HG02938 (cell line): ENCODE data around the gene MINAR1.

Source experiments
- ATAC-seq: cut with Tn5 transposase; IDR thresholded peaks from one replicate; pipeline ENCODE4 v1.9.1; 2021; ENCODE audit warnings: mild to moderate bottlenecking, moderate library complexity; ENCODE audit not compliant: unreplicated experiment

The MINAR1 gene

DNA sequence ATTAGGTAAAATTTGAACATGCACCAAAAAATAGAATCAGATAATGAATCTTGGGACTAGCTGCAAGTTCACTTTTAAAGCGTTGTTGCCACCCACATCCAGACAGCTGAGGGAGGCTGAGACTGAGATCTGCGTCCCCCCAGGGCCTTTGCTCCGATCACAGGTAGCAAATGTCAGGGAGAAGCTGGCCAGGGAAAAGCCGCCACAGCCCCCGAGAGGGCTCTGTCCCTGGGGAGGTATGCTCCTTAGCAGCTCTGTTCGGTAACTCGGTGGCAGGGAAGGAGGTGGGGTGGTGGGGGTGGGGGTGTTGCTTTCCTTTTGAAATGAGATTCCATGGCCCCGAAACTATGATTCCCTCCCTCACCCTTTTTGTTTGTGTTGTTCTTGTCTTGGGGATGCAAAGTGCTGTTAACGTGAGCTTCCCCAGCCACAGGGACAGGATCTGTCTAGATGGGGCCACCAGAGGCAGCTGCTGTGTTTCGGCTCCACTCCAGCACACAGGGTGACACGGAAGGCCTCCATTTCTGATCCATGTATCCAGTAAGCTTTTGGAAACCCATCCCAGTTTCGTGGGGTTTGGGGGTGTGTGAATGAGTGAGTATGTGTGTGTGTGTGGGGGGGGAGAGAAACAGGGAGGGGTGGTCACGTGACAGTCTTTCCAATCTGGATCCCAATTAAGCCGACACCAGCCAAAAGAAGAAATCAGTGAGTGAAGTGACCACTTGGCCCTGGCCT lies 1.1 kb upstream of the MINAR1 start:
- no peak for ATAC-seq

DNA sequence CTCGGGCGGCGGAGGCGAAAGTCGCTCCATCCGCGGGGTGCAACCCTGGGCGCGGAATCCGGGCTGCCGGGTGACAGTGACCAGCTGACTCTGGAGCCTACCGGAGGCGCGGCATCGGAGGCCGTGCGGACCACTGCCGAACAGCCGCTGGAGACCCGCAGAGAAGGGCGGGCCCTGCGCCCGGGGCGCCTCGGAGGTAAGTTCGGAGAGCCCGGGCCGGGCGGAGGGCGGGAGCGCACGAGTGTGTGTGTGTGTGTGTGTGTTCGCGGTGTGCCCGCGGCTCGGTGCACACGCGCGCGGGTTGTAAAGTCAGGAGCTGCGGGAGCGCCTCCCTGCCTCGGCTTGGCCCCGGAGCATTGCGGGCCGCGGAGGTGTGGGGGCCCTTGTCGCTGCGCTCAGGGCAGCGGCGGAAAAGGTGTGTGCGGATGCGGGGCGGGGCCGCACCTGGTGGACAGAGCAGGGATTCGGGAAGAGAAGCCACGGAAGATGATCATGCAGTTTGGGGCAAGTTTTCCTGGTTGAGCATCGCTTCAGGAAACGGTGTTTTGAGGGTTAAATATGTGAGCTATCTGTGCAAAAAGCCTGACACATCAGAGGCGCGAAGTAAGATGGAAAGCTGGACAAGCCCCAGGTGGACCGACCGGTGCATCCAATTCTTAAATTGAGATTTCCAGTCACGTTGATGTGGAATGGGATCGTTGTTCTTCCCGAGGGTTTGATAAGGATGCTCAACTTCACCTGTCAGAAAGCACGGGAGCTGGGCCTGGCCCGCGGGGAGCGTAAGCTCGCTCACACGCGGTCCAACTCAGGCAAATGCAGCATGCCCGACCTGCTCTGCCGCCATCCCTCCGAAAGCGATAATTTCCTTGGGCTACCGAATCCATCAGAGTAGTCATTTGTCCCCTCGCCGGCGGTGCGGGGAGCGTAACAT lies 474 bp downstream of the MINAR1 start:
- ATAC-seq: no peak

DNA sequence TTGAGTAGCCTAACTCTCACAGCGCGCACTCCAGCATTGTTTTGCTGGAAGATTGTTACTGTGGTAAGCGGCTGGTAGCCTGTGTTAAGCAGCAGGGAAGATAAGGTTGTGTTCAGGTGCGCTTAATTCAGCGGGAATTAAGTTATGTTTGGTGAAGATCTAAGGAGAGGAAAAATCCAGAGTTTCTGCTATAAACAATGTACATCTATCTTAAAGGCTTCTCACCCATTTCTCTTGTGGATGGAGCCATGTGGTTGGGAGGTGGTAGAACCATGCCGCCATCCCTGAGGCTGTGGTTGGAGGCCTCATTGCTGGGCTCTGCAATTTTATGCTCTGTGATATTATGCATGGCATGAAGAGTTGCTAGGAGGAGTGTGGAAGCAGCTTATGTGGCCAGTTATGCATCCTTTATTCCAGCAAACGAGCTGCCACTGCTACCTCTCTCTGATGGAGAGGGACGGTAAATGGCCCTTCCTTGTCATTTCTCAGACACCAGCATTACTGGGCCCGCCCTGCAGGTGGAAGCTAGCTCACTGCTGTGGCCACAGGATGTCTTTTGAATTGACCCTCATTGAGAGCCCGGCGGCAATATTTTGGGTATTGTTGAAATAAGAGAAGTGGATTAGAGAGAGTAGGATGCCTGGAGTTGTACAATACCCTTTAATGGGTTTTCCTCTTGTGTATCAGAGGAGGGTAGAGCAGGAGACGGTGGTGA lies 1.3 kb downstream of the MINAR1 start:
- no peak for ATAC-seq

DNA sequence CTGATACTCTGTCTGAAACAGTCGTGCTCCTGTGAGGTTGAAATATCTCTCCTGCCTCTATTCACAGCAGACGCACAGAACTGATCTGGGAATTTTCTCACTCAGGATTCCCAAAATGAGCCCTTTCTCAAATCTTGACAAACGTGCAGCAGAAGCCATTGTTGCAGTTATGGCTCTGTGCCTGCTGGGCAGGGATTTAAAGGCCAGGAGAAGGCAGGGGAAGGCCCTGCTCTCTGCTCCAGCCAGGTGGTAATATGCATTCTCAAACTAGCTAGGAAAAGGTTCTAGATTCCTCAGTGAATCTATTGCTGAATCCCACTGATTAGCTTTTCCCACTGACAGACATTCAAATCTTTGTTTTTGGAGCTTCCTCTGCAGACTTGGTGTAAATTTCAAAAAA lies 2.2 kb downstream of the MINAR1 start:
- no peak for ATAC-seq

DNA sequence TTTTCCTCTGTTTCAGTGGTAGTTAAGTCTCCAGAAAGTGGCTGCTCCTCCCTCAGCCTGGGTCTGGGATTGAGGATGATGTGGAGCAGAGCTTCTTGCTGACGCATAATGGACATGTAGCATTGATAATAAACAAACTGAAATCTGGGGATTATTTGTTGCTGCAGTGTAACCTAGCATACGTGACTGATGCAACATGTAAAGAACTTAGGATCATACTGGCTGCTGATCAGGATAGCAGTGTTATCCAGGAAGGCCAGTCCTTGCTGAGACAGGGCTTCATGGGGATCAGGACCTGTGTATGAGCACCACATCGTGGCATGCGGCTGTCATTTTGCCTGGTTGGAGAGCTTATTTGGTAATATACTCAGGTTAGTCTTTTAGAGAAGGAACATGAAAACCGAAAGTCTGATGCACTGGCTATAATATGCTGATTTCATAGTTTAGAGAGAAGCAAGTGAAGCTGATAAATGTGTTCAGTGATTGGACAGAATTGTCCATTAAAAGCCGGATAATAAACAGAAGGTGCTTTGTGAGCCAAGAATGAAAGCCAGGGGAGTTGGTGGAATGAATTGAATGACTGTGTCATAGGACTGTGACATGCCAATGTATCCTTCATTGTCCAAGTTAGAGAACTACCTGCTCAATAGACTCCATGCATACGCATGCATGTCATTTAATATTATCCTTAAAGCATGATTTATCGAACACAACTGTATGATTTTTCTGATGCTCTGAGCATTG lies 4.1 kb downstream of the MINAR1 start:
- ATAC-seq: no peak

DNA sequence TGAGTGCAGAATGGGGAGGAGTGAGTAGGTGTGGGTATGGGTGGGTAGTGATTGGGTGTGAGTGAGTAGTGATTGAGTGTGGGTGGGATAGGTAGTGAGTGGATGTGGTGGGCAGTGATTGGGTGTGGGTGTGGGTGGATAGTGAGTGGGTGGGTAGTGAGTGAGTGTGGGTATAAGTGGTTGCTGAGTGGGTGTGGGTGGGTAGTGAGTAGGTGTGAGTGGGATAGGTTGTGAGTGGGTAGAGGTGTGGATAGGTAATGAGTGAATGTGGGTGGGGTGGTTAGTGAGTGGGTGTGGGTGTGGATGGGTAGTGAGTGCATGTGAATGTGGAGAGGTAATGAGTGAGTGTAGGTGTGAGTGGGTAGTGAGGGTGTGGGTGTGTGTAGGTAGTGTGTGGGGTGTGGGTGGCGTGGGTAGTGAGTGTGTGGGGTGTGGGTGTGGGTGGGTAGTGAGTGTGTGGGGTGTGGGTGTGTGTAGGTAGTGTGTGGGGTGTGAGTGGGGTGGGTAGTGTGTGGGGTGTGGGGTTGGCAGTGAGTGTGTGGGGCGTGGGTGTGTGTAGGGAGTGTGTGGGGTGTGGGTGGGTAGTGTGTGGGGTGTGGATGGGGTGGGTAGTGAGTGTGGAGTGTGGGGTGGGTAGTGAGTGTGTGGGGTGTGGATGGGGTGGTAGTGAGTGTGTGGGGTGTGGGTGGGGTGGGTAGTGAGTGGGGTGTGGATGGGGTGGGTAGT lies 5.3 kb downstream of the MINAR1 start:
- ATAC-seq: no peak

DNA sequence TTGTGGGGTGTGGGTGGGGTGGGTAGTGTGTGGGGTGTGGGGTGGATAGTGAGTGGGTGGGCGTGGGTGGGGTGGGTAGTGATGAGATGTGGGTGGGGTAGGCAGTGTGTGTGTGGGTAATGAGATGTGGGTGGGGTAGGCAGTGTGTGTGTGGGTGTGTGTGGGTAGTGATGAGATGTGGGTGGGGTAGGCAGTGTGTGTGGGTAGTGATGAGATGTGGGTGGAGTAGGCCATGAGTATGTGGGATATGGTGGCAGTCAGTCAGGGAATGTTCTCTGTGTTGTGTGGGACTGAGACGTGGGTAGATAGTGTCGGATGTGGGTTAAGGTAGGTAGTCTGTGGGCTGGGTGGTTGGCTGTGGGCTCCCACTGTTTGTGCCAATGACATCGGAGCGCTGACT lies 7.1 kb downstream of the MINAR1 start:
- no peak for ATAC-seq

DNA sequence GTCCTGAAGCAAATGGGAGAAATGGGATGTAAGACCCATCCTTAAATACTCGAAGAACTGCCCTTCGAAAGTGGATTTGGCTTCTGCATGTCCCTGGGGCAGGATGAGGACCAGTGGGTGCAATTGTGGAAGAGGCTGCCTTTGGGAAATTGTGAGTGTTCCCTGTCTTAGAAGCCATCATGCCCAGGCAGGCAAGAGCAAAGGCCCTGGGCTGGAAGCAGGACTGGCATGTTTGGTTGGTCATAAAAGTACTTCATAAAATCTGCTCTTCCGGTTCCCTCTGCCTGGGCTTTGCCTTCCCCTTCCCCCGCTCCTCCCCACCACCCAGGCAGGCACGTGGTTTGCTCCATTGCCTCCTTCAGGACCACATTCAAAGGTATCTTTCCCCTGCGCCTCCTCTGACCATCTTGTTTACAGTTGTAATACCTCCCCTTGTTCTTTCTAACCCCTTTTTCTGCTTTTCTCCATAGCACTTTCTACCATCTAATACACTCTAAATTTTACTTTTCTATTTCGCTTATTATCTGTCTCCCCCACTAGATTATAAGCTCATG lies 8.3 kb downstream of the MINAR1 start:
- ATAC-seq: no peak

DNA sequence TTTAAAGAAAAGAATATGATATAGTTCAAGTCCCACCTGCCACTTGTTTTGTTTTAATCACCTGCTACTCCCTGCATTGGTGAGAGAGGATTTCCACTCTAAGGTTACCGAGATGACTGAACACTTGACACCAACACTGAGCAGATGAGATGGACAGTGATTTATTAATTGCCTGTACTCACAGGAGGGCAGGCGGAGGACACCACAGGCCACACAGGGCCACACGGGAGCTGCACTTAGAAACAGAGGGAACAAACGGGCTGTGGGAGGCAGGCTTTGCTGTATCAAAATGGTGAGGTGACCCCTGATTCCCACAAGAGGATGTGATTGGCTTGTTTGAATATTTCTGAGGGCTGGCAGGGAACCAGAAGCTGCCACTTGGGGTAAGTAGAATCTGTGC lies 10.8 kb downstream of the MINAR1 start:
- no peak for ATAC-seq

DNA sequence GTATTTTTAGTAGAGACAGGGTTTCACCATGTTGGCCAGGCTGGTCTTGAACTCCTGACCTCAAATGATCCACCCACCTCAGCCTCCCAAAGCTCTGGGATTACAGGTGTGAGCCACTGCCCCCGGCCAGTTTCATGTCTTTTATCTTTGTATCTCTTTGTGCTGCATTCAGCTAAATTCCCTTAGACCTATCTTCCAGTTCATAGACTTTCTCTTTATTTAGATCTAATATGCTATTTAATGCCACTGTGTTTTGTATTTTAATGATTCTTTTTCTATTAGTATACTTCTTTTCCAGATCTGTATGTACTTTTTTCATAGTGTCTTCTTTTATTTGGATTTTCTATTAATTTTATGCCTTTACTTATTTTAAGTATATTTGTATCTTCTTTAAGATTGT lies 14.9 kb downstream of the MINAR1 start:
- no peak for ATAC-seq

DNA sequence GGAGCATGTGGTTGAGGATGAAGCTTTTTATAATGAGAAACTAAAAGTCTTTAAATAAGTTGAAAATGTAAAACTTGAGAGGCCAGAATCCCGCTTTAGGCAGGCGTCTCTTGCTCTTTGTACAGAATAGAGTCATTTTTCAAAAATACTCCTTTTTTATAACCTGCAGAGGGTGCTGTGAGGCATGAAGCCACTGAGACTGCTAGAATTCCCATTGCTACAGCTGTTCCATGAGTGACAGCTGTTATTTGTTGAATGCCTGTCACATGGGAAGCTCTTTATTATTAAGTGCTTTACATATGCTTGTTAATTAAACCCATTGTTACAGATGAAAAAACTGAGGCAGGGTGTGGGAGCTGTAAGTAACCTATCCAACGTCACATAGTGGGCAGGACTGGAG lies 18.5 kb downstream of the MINAR1 start:
- ATAC-seq: no peak

DNA sequence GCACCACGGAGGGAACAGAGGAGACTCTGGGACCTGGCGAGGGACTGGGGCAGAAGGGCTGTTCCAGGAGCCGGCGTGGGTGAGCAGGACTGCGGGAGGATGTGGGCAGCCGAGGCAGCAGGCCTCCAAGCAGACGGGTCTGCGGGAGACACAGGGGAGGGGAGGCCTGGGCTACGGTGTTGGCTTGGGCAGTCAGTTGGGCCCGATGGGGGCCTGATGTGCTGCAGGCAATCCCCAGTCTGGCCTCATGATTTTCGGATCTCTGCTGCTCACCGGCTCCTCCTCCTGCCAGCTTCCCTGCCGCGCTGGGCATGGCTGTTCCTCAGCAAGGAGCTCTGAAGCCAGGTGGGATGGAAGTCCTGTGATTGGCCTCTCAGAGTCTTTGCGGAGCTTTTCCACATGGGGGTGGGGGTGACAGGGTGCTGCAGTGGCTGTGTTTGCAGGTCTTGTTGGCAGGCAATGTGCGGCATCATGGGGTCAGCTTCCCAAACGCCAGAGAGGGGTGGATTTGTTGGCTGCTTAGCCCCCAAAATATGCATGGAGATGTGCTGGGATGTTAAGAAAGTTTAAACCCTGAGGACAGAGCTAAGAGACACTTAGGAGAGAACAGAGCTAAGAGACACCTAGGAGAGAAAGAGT lies 19.3 kb downstream of the MINAR1 start:
- no peak for ATAC-seq

DNA sequence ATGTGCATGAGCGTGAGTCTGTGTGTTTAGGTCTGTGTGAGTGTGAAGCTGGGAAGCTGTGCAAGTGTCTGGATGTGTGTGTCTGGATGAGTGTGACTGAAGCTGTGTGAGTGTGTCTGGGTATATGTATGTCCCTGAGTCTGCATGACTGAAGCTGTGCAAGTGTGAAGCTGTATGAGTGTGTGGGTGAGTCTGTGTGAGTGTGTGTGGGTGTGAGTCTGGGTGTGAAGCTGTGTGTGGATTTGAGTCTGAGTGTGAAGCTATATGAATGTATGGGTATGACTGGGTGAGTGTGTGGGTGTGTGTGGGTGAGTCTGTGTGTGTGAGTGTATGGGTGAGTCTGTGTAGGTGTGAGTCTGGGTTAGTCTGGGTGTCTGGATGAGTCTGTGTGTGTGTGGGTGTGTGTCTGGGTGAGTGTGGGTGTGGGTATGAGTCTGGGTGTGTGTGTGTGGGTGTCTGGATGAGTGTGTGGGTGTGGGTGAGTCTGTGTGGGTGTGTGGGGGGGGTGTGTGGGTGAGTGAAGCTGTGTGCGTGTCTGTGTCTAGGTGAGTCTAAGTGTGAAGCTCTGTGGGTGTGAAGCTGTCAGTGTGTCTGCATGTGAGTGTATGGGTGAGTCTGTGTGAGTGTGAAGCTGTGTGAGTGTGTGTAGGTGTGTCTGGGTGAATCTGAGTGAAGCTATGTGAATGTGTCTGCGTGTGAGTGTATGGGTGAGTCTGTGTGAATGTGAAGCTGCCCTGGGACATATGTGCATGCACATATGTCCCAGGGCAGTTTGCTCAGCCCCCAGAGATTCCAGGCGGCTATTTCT lies 20.3 kb downstream of the MINAR1 start:
- ATAC-seq: no peak

DNA sequence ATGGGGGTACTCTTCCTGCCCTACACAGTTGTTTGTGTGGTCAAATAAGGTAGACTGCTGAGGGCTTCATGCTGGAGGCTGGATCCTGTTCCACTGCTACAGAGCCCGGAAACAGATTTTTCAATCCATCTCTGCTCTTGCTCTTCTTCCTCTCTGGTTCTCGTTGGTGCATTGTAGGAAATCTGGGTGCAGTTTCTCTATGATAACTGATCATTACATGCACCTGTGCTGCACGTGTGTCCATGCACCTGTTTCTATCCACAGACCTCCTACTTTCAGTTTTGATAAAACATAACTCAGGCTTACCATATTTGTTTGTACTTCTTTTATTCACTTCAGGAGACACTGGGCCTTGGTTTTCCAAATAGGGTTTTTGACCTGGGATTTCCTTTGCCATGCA lies 21.3 kb downstream of the MINAR1 start:
- no peak for ATAC-seq

DNA sequence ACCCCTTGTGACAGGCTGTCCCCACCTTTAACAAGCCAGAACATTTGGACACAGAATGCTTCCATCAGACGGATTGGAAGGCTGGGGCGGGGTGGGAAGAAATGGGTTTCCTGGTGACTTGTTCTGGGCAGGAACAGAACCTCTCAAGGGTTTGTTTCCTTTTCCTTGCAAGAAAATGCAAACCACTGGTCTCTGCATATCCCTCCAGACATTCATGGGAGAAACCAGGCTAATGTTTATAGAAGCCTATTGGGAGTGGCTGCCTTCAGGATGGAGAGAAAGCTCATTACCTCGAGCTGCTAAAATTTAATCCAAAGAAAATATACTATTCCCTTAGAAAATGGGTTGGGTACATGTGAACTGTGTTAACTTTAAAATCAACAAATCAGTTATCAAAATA lies 21.9 kb downstream of the MINAR1 start:
- ATAC-seq: no peak

DNA sequence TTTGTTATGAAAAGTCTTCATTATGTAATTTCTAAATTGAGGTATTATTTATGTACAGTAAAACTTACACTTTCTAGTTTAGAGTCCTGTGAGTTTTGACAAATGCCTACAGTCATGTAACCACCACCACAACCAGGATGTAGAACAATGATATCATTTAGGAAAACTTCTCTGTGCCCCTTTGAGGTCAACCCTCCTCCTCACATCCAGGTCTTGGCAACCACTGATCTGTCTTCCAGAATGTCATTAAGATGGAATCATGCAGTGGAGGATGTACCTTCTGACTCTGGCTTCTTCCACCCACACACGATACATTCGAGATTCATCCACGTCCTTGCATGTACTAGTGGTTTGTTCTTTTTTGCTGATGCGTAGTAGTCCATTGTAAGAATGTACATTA lies 23.2 kb downstream of the MINAR1 start:
- no peak for ATAC-seq

DNA sequence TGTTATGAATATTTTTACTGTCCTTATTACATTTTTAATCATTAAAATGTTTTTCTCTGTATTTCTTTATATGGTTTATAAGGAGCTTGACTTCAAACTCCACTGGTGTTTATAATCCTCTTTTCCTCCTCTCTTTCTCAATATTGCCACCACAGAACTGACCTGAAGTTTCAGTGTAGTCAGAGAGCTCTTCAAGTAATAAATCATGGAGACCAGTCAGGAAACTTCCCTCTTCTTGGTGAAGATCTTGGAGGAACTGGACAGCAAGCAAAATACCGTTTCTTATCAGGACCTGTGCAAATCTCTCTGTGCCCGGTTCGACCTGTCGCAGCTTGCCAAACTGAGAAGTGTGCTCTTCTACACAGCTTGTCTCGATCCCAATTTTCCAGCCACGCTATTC lies 23.8 kb downstream of the MINAR1 start:
- no peak for ATAC-seq

DNA sequence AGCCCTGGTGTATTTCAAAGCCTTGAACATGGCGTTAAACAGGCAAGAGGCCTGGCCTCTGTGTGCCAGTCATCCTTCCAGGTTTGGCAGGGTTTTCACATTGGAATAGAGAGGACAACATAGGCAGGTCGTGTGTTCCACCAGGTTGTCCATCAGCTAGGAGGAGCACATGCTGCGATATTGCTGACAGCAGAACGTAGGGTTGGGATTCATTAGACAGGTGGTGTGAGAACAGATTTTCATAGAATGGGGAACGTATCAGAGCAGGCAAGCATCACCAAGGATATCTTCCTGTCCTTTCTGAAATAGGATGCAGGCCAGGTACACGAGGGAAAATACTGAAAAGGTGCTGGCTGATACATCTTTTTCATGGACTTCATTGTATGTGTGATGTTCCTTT lies 26.4 kb downstream of the MINAR1 start:
- no peak for ATAC-seq

DNA sequence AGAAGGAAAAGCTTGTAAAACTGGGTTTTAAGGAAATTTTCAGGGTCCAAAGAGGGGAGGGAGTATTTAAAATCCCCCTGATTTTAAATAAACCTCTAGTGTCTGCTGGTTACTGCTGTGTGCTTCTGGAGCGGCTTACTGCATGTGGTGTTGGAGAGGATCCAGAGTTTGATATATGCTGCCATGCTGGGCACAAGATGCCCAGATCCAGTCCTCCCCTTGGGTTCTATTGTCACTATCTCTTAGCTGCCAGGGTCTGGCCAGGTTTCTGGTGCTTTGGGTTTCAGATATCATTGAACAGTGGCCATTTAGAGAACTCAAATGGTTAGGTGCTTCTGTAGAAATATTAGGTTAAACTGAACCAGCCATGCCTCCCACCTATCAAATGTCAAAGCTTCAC lies 27.5 kb downstream of the MINAR1 start:
- ATAC-seq: no peak
